ENCODE measurements around the gene CAVIN2. TPM values are rescaled to one million over a fixed set of nuclear protein-coding genes. Genes with fewer than 3 reads are reported as not detected.

The CAVIN2 gene, protein sequence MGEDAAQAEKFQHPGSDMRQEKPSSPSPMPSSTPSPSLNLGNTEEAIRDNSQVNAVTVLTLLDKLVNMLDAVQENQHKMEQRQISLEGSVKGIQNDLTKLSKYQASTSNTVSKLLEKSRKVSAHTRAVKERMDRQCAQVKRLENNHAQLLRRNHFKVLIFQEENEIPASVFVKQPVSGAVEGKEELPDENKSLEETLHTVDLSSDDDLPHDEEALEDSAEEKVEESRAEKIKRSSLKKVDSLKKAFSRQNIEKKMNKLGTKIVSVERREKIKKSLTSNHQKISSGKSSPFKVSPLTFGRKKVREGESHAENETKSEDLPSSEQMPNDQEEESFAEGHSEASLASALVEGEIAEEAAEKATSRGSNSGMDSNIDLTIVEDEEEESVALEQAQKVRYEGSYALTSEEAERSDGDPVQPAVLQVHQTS
- 82.5 and 106 TPM in 2 replicates for total RNA-seq

DNA sequence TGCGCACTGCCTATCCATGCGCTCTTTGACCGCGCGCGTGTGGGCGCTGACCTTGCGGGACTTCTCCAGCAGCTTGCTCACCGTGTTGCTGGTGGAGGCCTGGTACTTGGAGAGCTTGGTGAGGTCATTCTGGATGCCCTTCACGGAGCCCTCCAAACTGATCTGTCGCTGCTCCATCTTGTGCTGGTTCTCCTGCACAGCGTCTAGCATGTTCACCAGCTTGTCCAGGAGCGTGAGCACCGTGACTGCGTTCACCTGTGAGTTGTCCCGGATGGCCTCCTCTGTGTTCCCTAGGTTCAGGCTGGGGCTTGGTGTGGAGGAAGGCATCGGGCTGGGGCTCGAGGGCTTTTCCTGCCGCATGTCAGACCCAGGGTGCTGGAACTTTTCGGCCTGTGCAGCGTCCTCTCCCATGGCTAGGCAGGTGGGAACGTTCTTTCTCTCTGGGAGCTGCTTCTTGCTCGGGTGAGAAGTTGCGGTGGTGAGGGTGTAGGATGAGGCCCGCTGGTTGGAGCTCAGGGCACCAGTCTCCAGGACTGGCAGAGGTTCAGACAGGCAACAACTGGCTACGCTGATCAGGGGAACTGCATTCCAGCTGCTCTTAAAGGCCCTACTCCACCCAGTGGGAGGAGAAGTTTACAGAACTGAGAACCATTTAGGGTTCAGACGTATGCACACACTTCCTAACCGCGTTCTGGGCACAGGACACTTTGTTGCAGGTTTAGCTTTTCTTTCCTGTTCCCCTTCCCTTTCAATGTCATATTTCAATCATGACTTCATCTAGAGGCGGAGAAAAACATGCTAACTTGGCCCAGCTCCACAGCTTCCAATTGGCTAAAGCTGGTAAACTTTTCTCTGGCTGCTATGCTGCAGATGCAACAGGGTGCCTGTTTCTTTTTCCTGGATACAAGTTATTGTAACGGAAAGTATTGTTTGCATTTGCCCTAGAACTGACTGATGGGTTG is at the start of gene CAVIN2:
Gene CAVIN2, minus strand, starts transcription at position 574 of the 962 bp plus-strand sequence. Its CDS starts 163 bp downstream, at position 411.

Other genes starting within 250 kb of the CAVIN2 start
- 23.1 and 32.2 TPM in 2 replicates for gene NABP1, start 169.0 kb downstream of the CAVIN2 start, total RNA-seq